A549 (cell line): ENCODE results near the gene PARVB. TPM values are rescaled to one million over a fixed set of nuclear protein-coding genes. Genes with fewer than 3 reads are reported as not detected.

Experiments
- ATAC-seq, 2 experiments: fragments of 200-7000 bp in 1 of 2; fragments of >200 bp in 1 of 2; cut with Nextera tagmentation in 1 of 2; cut with Tn5 transposase in 1 of 2; 3 replicates each; pipeline versions ENCODE4 v1.8.0 to v1.9.1; 2018 to 2020; ENCODE audit warnings: mild to moderate bottlenecking in 1 of 2, moderate library complexity in 1 of 2
- CTCF ChIA-PET: fragments of 300-600 bp; sonication (Branson Sonifier 250); formaldehyde crosslinking; extraction: SDS; loops from one replicate; lab custom pipeline; 2021; ENCODE audit warnings: antibody characterized with exemption, inconsistent platforms; lab: Yijun Ruan, JAX
- POLR2A ChIA-PET: fragments of 350-600 bp; formaldehyde crosslinking; extraction: SDS; loops from one replicate; lab custom pipeline; 2021; ENCODE audit warnings: antibody characterized with exemption, inconsistent platforms; lab: Yijun Ruan, JAX
- DNase-seq, 2 experiments: peaks; one replicate each; pipeline versions ENCODE4 v3.0.0 to v3.0.0-alpha.2; 2011 to 2016; ENCODE audit warnings: low read depth in 1 of 2, low spot score in 1 of 2
- FAIRE-seq: peaks from 2 replicates; lab custom pipeline; 2011; peaks lifted over from hg19 to GRCh38; lab: Jason Lieb, UNC
- H3K27ac ChIP-seq, 2 experiments: fragments of >200 bp; sonication (Bioruptor Twin); formaldehyde crosslinking; 3 replicates each; pipeline ENCODE4 v1.5.1; 2016 to 2017
- H3K4me1 ChIP-seq: fragments of >200 bp; sonication (Bioruptor Twin); formaldehyde crosslinking; 3 replicates; pipeline ENCODE4 v1.6.1; 2016
- H3K4me2 ChIP-seq: fragments of >200 bp; sonication (Bioruptor Twin); formaldehyde crosslinking; 3 replicates; pipeline ENCODE4 v1.6.1; 2016
- H3K4me3 ChIP-seq: fragments of >200 bp; sonication (Bioruptor Twin); formaldehyde crosslinking; 3 replicates; pipeline ENCODE4 v1.5.1; 2016
- H3K9me3 ChIP-seq: fragments of >200 bp; sonication (Bioruptor Twin); formaldehyde crosslinking; 3 replicates; pipeline ENCODE4 v1.6.1; 2016
- BCL3 ChIP-seq: fragments of >200 bp; sonication (Bioruptor Twin); formaldehyde crosslinking; IDR thresholded peaks from 3 replicates; pipeline ENCODE4 v1.6.1; 2016
- CHD2 ChIP-seq: fragments of 150-350 bp; IDR thresholded peaks from 2 replicates; pipeline ENCODE4 v1.6.1; 2014; ENCODE audit warnings: low read length; ENCODE audit not compliant: partially characterized antibody
- CTCF ChIP-seq: fragments of >200 bp; sonication (Bioruptor Twin); formaldehyde crosslinking; IDR thresholded peaks from 3 replicates; pipeline ENCODE4 v1.5.1; 2016
- EHF ChIP-seq: fragments of 250-450 bp; sonication (Bioruptor Pico); IDR thresholded peaks from 2 replicates; pipeline ENCODE4 v1.5.0; 2020; ENCODE audit warnings: mild to moderate bottlenecking
- HMGXB4 ChIP-seq: fragments of 250-450 bp; sonication (Bioruptor Pico); IDR thresholded peaks from 2 replicates; pipeline ENCODE4 v1.5.0; 2021; ENCODE audit warnings: mild to moderate bottlenecking, moderate library complexity, borderline replicate concordance
- HOXB13 ChIP-seq: fragments of 250-450 bp; sonication (Bioruptor Pico); IDR thresholded peaks from 2 replicates; pipeline ENCODE4 v1.5.0; 2020; ENCODE audit warnings: low read depth, mild to moderate bottlenecking, moderate library complexity
- KDM5A ChIP-seq: fragments of 200-600 bp; sonication (generic); IDR thresholded peaks from 2 replicates; pipeline ENCODE4 v1.6.1; 2016; ENCODE audit warnings: antibody characterized with exemption, mild to moderate bottlenecking
- MAZ ChIP-seq: fragments of 150-350 bp; IDR thresholded peaks from 2 replicates; pipeline ENCODE4 v1.6.1; 2014; ENCODE audit warnings: antibody characterized with exemption, low read depth, low read length, borderline replicate concordance
- MYC ChIP-seq: IDR thresholded peaks from 2 replicates; pipeline ENCODE4 v1.6.1; 2012; ENCODE audit warnings: mild to moderate bottlenecking, inconsistent platforms, low read length, improper control_type of control experiment, borderline replicate concordance
- NFE2L2 ChIP-seq: fragments of 150-350 bp; conservative IDR thresholded peaks from 2 replicates; pipeline ENCODE4 v1.6.1; 2014; ENCODE audit warnings: low read length
- NPAS2 ChIP-seq: fragments of 250-450 bp; sonication (Bioruptor Pico); IDR thresholded peaks from 2 replicates; pipeline ENCODE4 v1.8.0; 2022; ENCODE audit warnings: mild to moderate bottlenecking, moderate library complexity, borderline replicate concordance
- NR3C1 ChIP-seq: fragments of >200 bp; sonication (Bioruptor Twin); formaldehyde crosslinking; IDR thresholded peaks from 3 replicates; pipeline ENCODE4 v1.6.1; 2017
- PHF8 ChIP-seq: fragments of 200-600 bp; sonication (generic); IDR thresholded peaks from 2 replicates; pipeline ENCODE4 v1.6.1; 2016; ENCODE audit warnings: low read depth, mild to moderate bottlenecking, antibody characterized with exemption, moderate library complexity, borderline replicate concordance
- RNF2 ChIP-seq: fragments of 200-600 bp; sonication (generic); IDR thresholded peaks from 2 replicates; pipeline ENCODE4 v1.6.1; 2016; ENCODE audit warnings: low read depth, mild to moderate bottlenecking, antibody characterized with exemption, moderate library complexity, borderline replicate concordance
- ZSCAN20 ChIP-seq: fragments of 250-450 bp; sonication (Bioruptor Pico); IDR thresholded peaks from 2 replicates; pipeline ENCODE4 v1.8.0; 2022; ENCODE audit warnings: mild to moderate bottlenecking, moderate library complexity
- WGBS: methylation state at CpG from one replicate; pipeline ENCODE4 v1.1.6; 2017; ENCODE audit errors: missing lambda C conversion rate; 5-methylcytosine and 5-hydroxymethylcytosine counted together
- polyA plus RNA-seq, 4 experiments: library from polyadenylated mRNA; depleted of rRNA in 3 of 4; stranded (reverse); fragments of >200 nt; fragmentation: RNase III in 1 of 4; extraction: RNeasy Plus Mini Kit Qiagen cat#74134 plus additional on column Dnase treatment in 1 of 4; gene quantifications; 2 replicates in 3 of 4; 3 replicates in 1 of 4; pipeline ENCODE4 v1.2.3, GENCODE V29; 2011 to 2017

The PARVB gene
- polyA plus RNA-seq, 2 of the 4 experiments (the other 2 are of a cell fraction), result 28.3 to 33.5 TPM

- TF ChIP-seq HMGXB4 (CRISPR knock-in tag) (no peak), ZSCAN20 (CRISPR knock-in tag) (no peak), RNF2 (no peak), MYC (no peak)
Observed at GRCh38 chr22:44091751-44092150, 67.6 kb downstream of the PARVB start (continued).

GRCh38 chr22:44092636-44093220 lies 68.6 kb downstream of the PARVB start:
- no peak for DNase-seq
- TF ChIP-seq PHF8, result no peak
- TF ChIP-seq NR3C1, result no peak
- TF ChIP-seq EHF (CRISPR knock-in tag), result no peak
- TF ChIP-seq HOXB13 (CRISPR knock-in tag), result no peak
- TF ChIP-seq MAZ, result no peak
- no peak for TF ChIP-seq NPAS2 (CRISPR knock-in tag)
- no peak for TF ChIP-seq NFE2L2
- TF ChIP-seq BCL3, result no peak
- TF ChIP-seq KDM5A, result no peak
- TF ChIP-seq CTCF, result no peak
- peaks cover 6% of the 10 kb centered on the region; the same call in 1 of the 3 replicates for H3K4me1 ChIP-seq
- H3K27ac ChIP-seq, result no peak overlapping the region
- 86% methylated on average over 6 of the region's 8 CpGs for WGBS
- H3K4me3 ChIP-seq, result no peak overlapping the region
- no peak for ATAC-seq
- ChIA-PET POLR2A (no interaction called here), CTCF (interaction anchor here (1.1 kb wide), 2 partner anchors 99 to 533 kb away, joined by 3 read pairs; no protein-coding TSS in a partner anchor)
- H3K9me3 ChIP-seq, result no peaks in the 10 kb centered on the region
- no peak overlapping the region for H3K4me2 ChIP-seq
- FAIRE-seq, result no peak

GRCh38 chr22:44093791-44094190 lies 69.7 kb downstream of the PARVB start:
- Histone ChIP-seq H3K9me3 (no peaks in the 10 kb centered on the region), H3K27ac (no peak overlapping the region), H3K4me1 (peaks cover 2% of the 10 kb centered on the region; the same call in 1 of the 3 replicates), H3K4me2 (no peak overlapping the region), H3K4me3 (no peak overlapping the region)
- 100% methylated on average over 5 of the region's 9 CpGs for WGBS
- FAIRE-seq, result no peak
- no peak for DNase-seq
- ATAC-seq, result no peak
- CTCF ChIA-PET, result interaction anchor here (1.1 to 4.6 kb wide), 4 partner anchors 8 to 533 kb away, joined by 3 to 18 read pairs (median 8); no protein-coding TSS in a partner anchor
- POLR2A ChIA-PET, result no interaction called here
- no peak for TF ChIP-seq RNF2
- TF ChIP-seq CTCF, result no peak
- no peak for TF ChIP-seq CHD2
- TF ChIP-seq NR3C1, result no peak
